Measurements from ENCODE around the gene RFX5. TPM values are rescaled to one million over a fixed set of nuclear protein-coding genes. Genes with fewer than 3 reads are reported as not detected.
A peak's percentile ranks its signal among the peaks of the same experiment; 100 is the strongest.

The RFX5 gene
- total and polyA plus RNA-seq, 3 experiments from 2014 or later: 38.0 to 77.4 (median 77.2) TPM

DNA sequence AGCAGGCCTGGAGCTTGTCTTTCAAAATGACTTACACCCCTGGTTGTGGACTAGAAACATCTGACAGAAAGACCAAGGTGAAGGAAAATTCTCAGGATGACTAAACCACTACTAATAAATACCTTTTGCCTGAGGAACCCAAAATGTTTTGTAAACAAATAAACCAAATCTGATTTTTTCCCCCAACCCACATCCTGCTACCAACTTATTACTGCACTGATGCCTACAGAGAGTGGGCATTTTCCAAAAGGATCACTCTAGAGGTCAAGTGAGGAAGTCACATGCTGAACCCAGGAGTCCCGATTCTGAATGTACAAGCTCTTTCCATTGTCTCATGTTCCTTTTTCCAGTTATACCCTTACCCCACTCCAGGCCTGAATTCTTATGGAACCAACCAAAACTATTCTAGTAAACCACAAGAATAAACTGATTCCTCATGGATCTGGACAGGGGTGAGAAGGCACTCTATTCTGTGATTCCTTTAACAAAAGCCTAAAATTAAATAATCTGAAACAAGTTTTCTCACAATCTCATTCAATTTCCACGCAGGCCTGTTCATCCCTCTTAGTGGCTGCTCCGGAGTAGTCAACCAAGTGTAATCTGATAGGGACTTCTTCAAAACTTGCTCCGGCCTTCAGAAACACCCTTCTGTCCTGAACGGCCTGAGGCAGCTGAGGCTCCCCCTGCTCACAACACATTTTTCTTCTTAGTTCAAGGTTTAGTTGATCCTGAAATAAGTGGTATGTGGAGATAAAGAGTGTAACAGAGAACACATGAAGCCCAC, 21.2 kb downstream of the RFX5 start:
- Mint-ChIP-seq H3K4me1 (peaks cover 44 to 59% (median 59%) of the 10 kb centered on the region in 3 donors), H3K4me3 (peak overlapping the region; percentile 91 to 99 (median 93)), H3K27ac (peak overlapping the region; percentile 86 to 98 (median 97)), H3K36me3 (peaks cover 0 to 51% (median 11%) of the 10 kb centered on the region in 3 donors), H3K9me3 (no peaks in the 10 kb centered on the region), H3K27me3 (no peaks in the 10 kb centered on the region)
- POLR2A ChIA-PET: interaction anchor here (1.0 kb wide), 1 partner anchor 301 kb away, joined by 3 read pairs; no protein-coding TSS in a partner anchor
- Histone ChIP-seq H3K27ac (ENCODE audit: low read depth, low read length) (peak overlapping the region; percentile 83), H3K9me3 (ENCODE audit: low read length) (no peaks in the 10 kb centered on the region), H3K27me3 (ENCODE audit: insufficient read depth, low read length, poor library complexity, severe bottlenecking) (no peaks in the 10 kb centered on the region), H3K4me3 (ENCODE audit: low read length) (peak overlapping the region; percentile 85), H3K36me3 (ENCODE audit: insufficient read depth, low read length) (peaks cover 10% of the 10 kb centered on the region), H3K4me1 (ENCODE audit: insufficient read depth, low read length) (peaks cover 25% of the 10 kb centered on the region)
- DNase-seq: no peak
- CTCF ChIA-PET: interaction anchor here (1.9 to 6.5 kb wide), 2 partner anchors 14 to 226 kb away, joined by 4 to 64 read pairs; no protein-coding TSS in a partner anchor

DNA sequence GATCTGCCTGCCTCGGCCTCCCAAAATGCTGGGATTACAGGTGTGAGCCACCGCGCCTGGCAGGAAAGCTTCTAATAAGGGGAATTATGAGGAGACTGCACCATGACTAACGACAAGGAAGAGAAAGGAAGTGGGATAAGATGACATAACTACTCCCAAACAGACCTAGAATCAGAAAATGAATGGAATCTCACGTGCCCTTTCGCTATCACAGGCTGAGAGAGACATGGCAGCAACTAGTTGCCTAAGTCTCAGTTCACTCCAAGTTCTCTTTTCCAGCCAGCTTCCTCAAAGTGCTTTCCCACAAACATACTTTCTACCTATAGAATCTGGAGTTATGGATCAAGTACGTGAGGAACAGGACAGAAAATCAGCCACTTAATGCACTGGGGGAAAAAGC, 21.8 kb downstream of the RFX5 start:
- peak overlapping the region; percentile 1 to 98 (median 96) for H3K27ac Mint-ChIP-seq
- ChIA-PET CTCF (interaction anchor here (6.5 kb wide), 1 partner anchor 14 kb away, joined by 64 read pairs; no protein-coding TSS in a partner anchor), POLR2A (no interaction called here)
- no peaks in the 10 kb centered on the region for H3K9me3 Mint-ChIP-seq
- H3K4me3 Mint-ChIP-seq: peak overlapping the region; percentile 61 to 99 (median 92)
- Histone ChIP-seq H3K9me3 (ENCODE audit: low read length) (no peaks in the 10 kb centered on the region), H3K27me3 (ENCODE audit: insufficient read depth, low read length, poor library complexity, severe bottlenecking) (no peaks in the 10 kb centered on the region), H3K4me1 (ENCODE audit: insufficient read depth, low read length) (peaks cover 25% of the 10 kb centered on the region), H3K36me3 (ENCODE audit: insufficient read depth, low read length) (peaks cover 13% of the 10 kb centered on the region), H3K27ac (ENCODE audit: low read depth, low read length) (no peak overlapping the region), H3K4me3 (ENCODE audit: low read length) (no peak overlapping the region)
- no peak for DNase-seq
- no peaks in the 10 kb centered on the region for H3K27me3 Mint-ChIP-seq
- H3K36me3 Mint-ChIP-seq: peaks cover 0 to 57% (median 13%) of the 10 kb centered on the region in 3 donors
- H3K4me1 Mint-ChIP-seq: peaks cover 50 to 66% (median 65%) of the 10 kb centered on the region in 3 donors

DNA sequence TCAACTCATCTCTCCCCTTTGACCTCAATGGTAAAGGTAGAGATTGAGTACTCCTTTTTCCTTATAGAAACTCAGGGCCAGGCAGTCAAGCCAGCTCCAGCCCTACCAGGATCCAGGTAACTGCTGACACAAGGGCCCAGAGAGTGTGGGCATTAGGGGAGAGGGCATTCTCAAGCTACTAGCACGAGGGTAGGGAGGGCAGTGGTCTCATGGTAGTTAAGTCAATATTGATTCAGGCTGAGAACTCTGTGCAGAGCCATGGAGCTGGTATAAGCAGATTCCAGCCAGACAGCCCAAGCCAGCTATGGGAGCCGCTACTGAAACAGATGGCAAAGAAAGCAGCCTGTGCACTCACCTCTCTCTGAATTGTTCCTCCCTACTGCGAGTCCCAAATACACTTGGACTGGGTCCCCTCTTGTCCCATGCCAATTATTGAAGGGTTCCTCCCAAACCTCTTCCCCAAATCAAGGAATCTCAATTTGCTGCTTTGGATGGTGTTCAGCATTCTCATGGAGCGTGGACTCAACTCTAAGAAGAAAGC, 22.6 kb downstream of the RFX5 start:
- Mint-ChIP-seq H3K4me1 (peaks cover 52 to 71% (median 67%) of the 10 kb centered on the region in 3 donors), H3K36me3 (peaks cover 0 to 64% (median 13%) of the 10 kb centered on the region in 3 donors), H3K27me3 (no peaks in the 10 kb centered on the region), H3K27ac (peak overlapping the region in 4 of 8 donors; percentile 29 to 86 (median 62)), H3K9me3 (no peaks in the 10 kb centered on the region), H3K4me3 (peak overlapping the region in 3 of 7 donors; percentile 39 to 61 (median 49))
- H3K27me3 ChIP-seq (ENCODE audit: insufficient read depth, low read length, poor library complexity, severe bottlenecking): no peaks in the 10 kb centered on the region
- no peak overlapping the region for H3K4me3 ChIP-seq (ENCODE audit: low read length)
- H3K4me1 ChIP-seq (ENCODE audit: insufficient read depth, low read length): peaks cover 25% of the 10 kb centered on the region
- CTCF ChIA-PET: interaction anchor here (1.0 to 6.5 kb wide), 2 partner anchors 15 to 17 kb away, joined by 3 to 64 read pairs; no protein-coding TSS in a partner anchor
- POLR2A ChIA-PET: interaction anchor here (1.2 kb wide), 1 partner anchor 41 kb away, joined by 4 read pairs; no protein-coding TSS in a partner anchor
- H3K36me3 ChIP-seq (ENCODE audit: insufficient read depth, low read length): peaks cover 13% of the 10 kb centered on the region
- no peak for DNase-seq
- H3K9me3 ChIP-seq (ENCODE audit: low read length): no peaks in the 10 kb centered on the region
- no peak overlapping the region for H3K27ac ChIP-seq (ENCODE audit: low read depth, low read length)

DNA sequence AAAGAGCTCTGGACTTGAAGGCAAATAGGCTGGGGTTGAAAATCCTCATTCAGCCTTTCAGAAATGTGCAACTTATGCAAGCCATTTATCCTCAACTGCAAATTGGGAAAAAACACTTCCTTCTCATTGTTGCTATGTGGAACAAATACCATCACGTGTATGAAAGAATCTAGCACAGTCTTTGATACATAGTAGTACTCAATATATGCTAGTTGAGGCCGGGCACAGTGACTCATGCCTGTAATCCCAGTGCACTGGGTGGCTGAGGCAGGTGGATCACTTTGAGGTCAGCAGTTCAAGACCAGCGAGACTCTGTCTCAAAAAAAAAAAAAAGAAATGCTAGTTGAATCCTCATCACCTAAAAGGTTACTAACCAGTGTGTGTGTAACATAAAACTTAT, 28.1 kb downstream of the RFX5 start:
- H3K36me3 Mint-ChIP-seq: peaks cover 0 to 72% (median 22%) of the 10 kb centered on the region in 3 donors
- no peak overlapping the region for H3K4me3 Mint-ChIP-seq
- no peaks in the 10 kb centered on the region for H3K9me3 ChIP-seq (ENCODE audit: low read length)
- H3K4me3 ChIP-seq (ENCODE audit: low read length): no peak overlapping the region
- H3K36me3 ChIP-seq (ENCODE audit: insufficient read depth, low read length): peaks cover 33% of the 10 kb centered on the region
- H3K27me3 Mint-ChIP-seq: no peaks in the 10 kb centered on the region
- ChIA-PET CTCF (interaction anchor here (1.2 kb wide), 1 partner anchor 11 kb away, joined by 5 read pairs; no protein-coding TSS in a partner anchor), POLR2A (no interaction called here)
- H3K27ac Mint-ChIP-seq: no peak overlapping the region
- peaks cover 32 to 57% (median 43%) of the 10 kb centered on the region in 3 donors for H3K4me1 Mint-ChIP-seq
- no peak overlapping the region for H3K27ac ChIP-seq (ENCODE audit: low read depth, low read length)
- DNase-seq: no peak
- H3K9me3 Mint-ChIP-seq: no peaks in the 10 kb centered on the region
- no peaks in the 10 kb centered on the region for H3K27me3 ChIP-seq (ENCODE audit: insufficient read depth, low read length, poor library complexity, severe bottlenecking)
- H3K4me1 ChIP-seq (ENCODE audit: insufficient read depth, low read length): no peaks in the 10 kb centered on the region

DNA sequence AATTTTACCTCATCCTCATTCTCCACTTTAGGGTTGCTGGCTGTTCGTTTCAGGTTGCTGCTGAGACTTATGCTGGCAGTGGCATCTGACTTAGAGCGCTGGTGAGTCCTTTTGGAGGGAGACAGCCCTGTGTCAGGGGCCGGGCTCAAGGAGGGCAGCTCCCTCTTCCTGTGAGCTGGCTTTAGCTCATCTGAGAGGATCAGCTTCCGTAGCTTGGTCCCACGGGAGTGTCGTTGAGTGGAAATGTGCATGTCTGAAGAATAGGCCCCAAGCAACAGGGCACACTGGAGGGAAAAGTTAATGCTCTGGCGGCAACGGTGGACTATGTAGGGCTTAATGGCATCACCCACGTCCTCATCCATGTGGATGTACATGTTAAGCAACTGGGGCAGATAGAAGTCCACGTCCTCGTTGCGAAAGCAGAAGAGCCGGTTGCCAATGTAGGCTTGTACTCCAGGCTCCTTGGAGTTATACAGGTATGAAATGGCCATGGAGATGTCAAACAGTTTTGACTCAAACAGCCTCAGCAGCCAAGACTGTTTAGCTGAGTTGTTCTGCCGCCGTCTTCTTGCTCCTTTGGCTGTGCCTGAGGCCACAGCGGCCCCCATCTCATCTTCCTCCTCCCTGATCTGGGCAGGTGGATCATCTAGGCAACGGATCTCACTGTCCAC, 31.4 kb downstream of the RFX5 start:
- H3K36me3 ChIP-seq (ENCODE audit: insufficient read depth, low read length): peaks cover 49% of the 10 kb centered on the region
- ChIA-PET CTCF (interaction anchor here (1.7 kb wide), 1 partner anchor 15 kb away, joined by 10 read pairs; no protein-coding TSS in a partner anchor), POLR2A (interaction anchor here (0.5 kb wide), 1 partner anchor 192 kb away, joined by 4 read pairs; no protein-coding TSS in a partner anchor)
- H3K27me3 Mint-ChIP-seq: no peaks in the 10 kb centered on the region
- H3K27ac Mint-ChIP-seq: peak overlapping the region in 2 of 8 donors; percentile 47 to 58
- H3K27ac ChIP-seq (ENCODE audit: low read depth, low read length): no peak overlapping the region
- H3K27me3 ChIP-seq (ENCODE audit: insufficient read depth, low read length, poor library complexity, severe bottlenecking): no peaks in the 10 kb centered on the region
- peaks cover 0 to 85% (median 13%) of the 10 kb centered on the region in 3 donors for H3K36me3 Mint-ChIP-seq
- H3K9me3 Mint-ChIP-seq: no peaks in the 10 kb centered on the region
- peaks cover 46 to 71% (median 56%) of the 10 kb centered on the region in 3 donors for H3K4me1 Mint-ChIP-seq
- no peak for DNase-seq
- H3K9me3 ChIP-seq (ENCODE audit: low read length): no peaks in the 10 kb centered on the region
- no peak overlapping the region for H3K4me3 ChIP-seq (ENCODE audit: low read length)
- no peak overlapping the region for H3K4me3 Mint-ChIP-seq
- H3K4me1 ChIP-seq (ENCODE audit: insufficient read depth, low read length): peaks cover 19% of the 10 kb centered on the region

DNA sequence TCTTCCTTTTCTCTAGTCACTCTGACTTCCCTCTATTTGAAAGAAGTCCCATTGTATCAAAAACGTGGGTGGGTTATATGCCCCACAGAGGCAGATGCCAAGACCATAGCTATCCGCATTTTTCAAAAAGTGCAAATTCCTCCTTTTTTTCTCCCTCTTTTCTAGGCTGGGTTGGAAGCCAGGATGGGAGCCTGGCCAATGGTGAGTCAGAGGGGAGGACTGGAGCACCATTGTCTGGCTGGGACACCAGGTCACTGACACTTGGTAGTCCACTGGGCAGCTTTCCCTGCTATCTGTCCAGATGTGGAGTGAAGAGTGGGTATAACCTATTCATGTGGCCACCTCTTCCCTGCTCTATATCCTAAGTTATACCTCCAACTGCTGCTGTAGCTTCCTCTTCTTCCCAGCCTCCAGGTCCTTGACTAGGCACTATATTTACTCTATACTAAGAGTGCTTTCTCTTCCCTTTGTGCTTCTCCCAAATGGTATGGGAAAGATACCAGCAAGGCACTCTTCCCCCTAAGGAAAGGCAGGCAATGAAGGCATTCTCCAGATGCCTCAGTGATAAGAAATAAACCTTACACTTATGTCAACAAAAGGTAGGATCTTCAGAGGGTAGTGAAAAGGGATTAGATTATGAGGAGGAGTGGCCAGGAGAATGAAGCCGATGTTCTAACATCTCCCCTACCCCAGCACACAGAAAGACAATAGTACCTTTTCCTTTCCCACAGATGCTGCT, 32.7 kb downstream of the RFX5 start:
- Mint-ChIP-seq H3K27me3 (peaks cover 0 to 1% of the 10 kb centered on the region in 2 donors), H3K27ac (peak overlapping the region in 7 of 8 donors; percentile 5 to 49 (median 16))
- peaks cover 55% of the 10 kb centered on the region for H3K36me3 ChIP-seq (ENCODE audit: insufficient read depth, low read length)

DNA sequence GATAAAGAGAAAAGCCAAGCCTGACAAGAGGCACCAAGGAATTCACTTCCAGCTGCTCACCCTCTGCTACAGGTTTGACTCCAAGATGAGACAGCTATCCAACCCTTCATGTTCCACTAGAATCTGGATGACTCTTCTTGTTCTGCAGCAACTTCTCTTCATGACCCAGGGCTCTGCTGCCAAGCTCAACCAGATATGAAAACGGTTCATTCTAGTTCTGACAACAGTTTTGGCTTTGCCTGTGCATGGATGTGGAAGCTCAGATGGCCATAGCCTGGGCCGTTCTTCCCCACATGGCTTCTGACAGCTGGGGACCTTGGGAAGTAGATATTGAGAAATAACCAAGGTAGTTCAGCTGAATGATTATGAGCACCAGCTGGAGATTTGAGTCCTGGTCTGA, 33.6 kb downstream of the RFX5 start:
- Histone ChIP-seq H3K4me1 (ENCODE audit: insufficient read depth, low read length) (peaks cover 19% of the 10 kb centered on the region), H3K4me3 (ENCODE audit: low read length) (no peak overlapping the region), H3K27me3 (ENCODE audit: insufficient read depth, low read length, poor library complexity, severe bottlenecking) (no peaks in the 10 kb centered on the region), H3K27ac (ENCODE audit: low read depth, low read length) (no peak overlapping the region), H3K36me3 (ENCODE audit: insufficient read depth, low read length) (peaks cover 61% of the 10 kb centered on the region), H3K9me3 (ENCODE audit: low read length) (no peaks in the 10 kb centered on the region)
- H3K36me3 Mint-ChIP-seq: peaks cover 0 to 86% (median 11%) of the 10 kb centered on the region in 3 donors
- H3K4me1 Mint-ChIP-seq: peaks cover 43 to 61% (median 54%) of the 10 kb centered on the region in 3 donors
- H3K4me3 Mint-ChIP-seq: peak overlapping the region in 1 of 7 donors; percentile 29
- POLR2A ChIA-PET: interaction anchor here (0.5 kb wide), 1 partner anchor 28 kb away, joined by 3 read pairs; no protein-coding TSS in a partner anchor
- CTCF ChIA-PET: interaction anchor here (1.2 to 3.0 kb wide), 2 partner anchors 12 to 27 kb away, joined by 3 to 10 read pairs; no protein-coding TSS in a partner anchor
- no peak for DNase-seq
- H3K27me3 Mint-ChIP-seq: peaks cover 0 to 1% of the 10 kb centered on the region in 2 donors
- H3K27ac Mint-ChIP-seq: peak overlapping the region in 5 of 8 donors; percentile 21 to 50 (median 24)
- H3K9me3 Mint-ChIP-seq: no peaks in the 10 kb centered on the region

More for the DNA sequence above, 32.7 kb downstream of the RFX5 start:
- peaks cover 42 to 62% (median 54%) of the 10 kb centered on the region in 3 donors for H3K4me1 Mint-ChIP-seq
- H3K4me3 Mint-ChIP-seq: no peak overlapping the region
- H3K36me3 Mint-ChIP-seq: peaks cover 0 to 85% (median 11%) of the 10 kb centered on the region in 3 donors
- ChIA-PET POLR2A (interaction anchor here (0.5 to 0.6 kb wide), 2 partner anchors 29 to 104 kb away, joined by 3 to 4 read pairs; no protein-coding TSS in a partner anchor), CTCF (interaction anchor here (1.2 kb wide), 1 partner anchor 13 kb away, joined by 3 read pairs; no protein-coding TSS in a partner anchor)
- H3K9me3 Mint-ChIP-seq: no peaks in the 10 kb centered on the region
- Histone ChIP-seq H3K9me3 (ENCODE audit: low read length) (no peaks in the 10 kb centered on the region), H3K4me3 (ENCODE audit: low read length) (no peak overlapping the region), H3K27me3 (ENCODE audit: insufficient read depth, low read length, poor library complexity, severe bottlenecking) (no peaks in the 10 kb centered on the region), H3K27ac (ENCODE audit: low read depth, low read length) (no peak overlapping the region), H3K4me1 (ENCODE audit: insufficient read depth, low read length) (peaks cover 19% of the 10 kb centered on the region)
- DNase-seq: no peak

Data from CD8-positive, alpha-beta memory T cell (primary cell).